Neural crest cell (in vitro differentiated cells): Measurements from ENCODE around the gene HOXB9. TPM values are rescaled to one million over a fixed set of nuclear protein-coding genes. Genes with fewer than 3 reads are reported as not detected.

ENCODE experiments used
- DNase-seq: peaks from one replicate; pipeline ENCODE4 v3.0.0; 2021; ENCODE audit warnings: low read depth, mixed read lengths, low spot score
- H3K27ac Mint-ChIP-seq: one replicate; pipeline ENCODE4 v1.8.0; 2021; ENCODE audit warnings: mild to moderate bottlenecking, mixed read lengths; ENCODE audit not compliant: unreplicated experiment
- H3K27me3 Mint-ChIP-seq: 2 replicates; pipeline ENCODE4 v1.8.0; 2021; ENCODE audit warnings: low read depth, mild to moderate bottlenecking, mixed read lengths
- H3K36me3 Mint-ChIP-seq: 2 replicates; pipeline ENCODE4 v1.8.0; 2021; ENCODE audit warnings: low read depth, mild to moderate bottlenecking, mixed read lengths
- H3K4me1 Mint-ChIP-seq: 2 replicates; pipeline ENCODE4 v1.8.0; 2021; ENCODE audit warnings: mixed read lengths
- H3K4me3 Mint-ChIP-seq: one replicate; pipeline ENCODE4 v1.8.0; 2021; ENCODE audit warnings: mild to moderate bottlenecking, mixed read lengths
- H3K9me3 Mint-ChIP-seq: 2 replicates; pipeline ENCODE4 v1.8.0; 2021; ENCODE audit warnings: mixed read lengths
- total RNA-seq: library from RNA; stranded (reverse); gene quantifications from 2 replicates; pipeline ENCODE4 v1.2.1, GENCODE V29; 2021
- TF ChIP-seq, protein P1 (sequence below): fragments of 200-600 bp; sonication (generic); conservative IDR thresholded peaks from 2 replicates; pipeline ENCODE4 v1.5.0; 2021; ENCODE audit warnings: antibody characterized with exemption, mild to moderate bottlenecking

The HOXB9 gene
- total RNA-seq, 1 donor from 2014 or later: 89.8 TPM

DNA sequence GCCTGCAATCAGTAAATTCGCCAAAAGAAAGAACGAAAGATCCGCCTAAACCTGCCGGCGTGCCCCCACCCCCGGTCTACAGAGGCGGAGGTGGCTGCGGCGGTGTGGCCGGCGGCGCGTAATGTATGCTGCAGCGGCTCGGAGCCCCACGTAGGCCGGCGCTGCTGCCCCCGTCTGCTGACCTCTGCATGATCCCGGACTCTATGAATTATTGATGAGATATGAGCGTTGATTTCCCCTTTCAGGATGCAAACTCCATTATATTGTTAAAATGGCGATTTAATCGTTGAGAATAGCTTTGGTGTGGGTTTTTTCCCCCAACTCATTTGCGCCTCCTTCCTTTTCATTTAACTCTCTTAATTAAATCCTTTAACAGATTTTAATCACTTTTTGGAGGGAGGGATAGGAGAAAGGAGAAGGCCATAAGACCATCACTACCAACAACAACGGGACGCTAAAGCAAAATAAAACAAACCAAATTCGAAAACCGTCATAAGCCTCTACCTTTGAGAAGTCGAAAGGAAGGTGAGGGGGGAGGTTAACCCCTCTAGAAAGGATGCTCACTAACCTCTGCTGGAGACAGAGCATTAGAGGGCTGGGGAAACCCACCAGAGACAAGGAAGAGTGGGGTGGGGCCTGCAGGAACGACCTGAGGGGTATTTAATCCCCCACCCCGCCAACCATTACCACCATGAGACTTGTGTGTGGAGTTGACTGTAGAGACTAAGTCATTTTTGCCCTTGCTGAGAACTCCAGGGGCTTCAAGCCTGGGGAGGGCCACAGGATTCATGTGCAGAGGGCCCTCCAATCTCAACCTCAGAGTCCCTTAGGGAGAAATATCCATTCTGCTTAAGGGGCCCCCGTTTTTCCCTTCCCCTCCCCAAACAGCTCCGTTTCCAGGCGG is 39.6 kb downstream of the HOXB9 start:
- no peak overlapping the region for H3K27ac Mint-ChIP-seq
- TF ChIP-seq, protein P1, sequence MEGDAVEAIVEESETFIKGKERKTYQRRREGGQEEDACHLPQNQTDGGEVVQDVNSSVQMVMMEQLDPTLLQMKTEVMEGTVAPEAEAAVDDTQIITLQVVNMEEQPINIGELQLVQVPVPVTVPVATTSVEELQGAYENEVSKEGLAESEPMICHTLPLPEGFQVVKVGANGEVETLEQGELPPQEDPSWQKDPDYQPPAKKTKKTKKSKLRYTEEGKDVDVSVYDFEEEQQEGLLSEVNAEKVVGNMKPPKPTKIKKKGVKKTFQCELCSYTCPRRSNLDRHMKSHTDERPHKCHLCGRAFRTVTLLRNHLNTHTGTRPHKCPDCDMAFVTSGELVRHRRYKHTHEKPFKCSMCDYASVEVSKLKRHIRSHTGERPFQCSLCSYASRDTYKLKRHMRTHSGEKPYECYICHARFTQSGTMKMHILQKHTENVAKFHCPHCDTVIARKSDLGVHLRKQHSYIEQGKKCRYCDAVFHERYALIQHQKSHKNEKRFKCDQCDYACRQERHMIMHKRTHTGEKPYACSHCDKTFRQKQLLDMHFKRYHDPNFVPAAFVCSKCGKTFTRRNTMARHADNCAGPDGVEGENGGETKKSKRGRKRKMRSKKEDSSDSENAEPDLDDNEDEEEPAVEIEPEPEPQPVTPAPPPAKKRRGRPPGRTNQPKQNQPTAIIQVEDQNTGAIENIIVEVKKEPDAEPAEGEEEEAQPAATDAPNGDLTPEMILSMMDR: no peak
- H3K9me3 Mint-ChIP-seq: no peaks in the 10 kb centered on the region
- H3K27me3 Mint-ChIP-seq: peaks cover 100% of the 10 kb centered on the region
- H3K4me1 Mint-ChIP-seq: peaks cover 22% of the 10 kb centered on the region
- peaks cover 9% of the 10 kb centered on the region for H3K36me3 Mint-ChIP-seq
- no peak for DNase-seq
- H3K4me3 Mint-ChIP-seq: peak overlapping the region; percentile 92

DNA sequence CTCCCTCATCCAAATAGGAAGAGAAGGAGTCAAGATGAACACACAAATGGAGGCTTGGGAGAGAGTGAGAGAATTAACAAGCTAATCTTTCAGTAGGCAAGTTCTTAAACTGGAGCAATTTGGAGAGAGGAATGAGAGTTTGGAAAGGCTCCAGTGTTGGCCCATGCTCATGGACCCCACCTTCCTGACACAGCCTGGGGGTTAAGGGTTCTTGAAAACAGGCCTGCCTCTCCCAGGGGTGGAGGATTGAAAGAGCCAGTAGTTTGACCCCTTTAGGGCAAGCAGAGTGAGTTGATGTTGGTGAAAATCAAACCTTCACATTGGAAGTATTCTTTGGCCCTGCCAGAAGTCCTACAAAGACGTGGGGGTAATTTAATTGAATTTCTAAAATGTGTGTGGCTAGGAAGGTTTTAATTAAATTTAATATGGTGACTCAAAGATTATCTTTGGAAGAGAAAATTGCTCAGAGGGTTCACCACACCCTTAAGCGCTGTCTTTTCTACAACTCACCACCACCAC is 41.9 kb downstream of the HOXB9 start:
- Mint-ChIP-seq H3K27me3 (peaks cover 100% of the 10 kb centered on the region), H3K9me3 (no peaks in the 10 kb centered on the region), H3K4me1 (peaks cover 35% of the 10 kb centered on the region), H3K4me3 (peak overlapping the region; percentile 56), H3K36me3 (peaks cover 7% of the 10 kb centered on the region), H3K27ac (no peak overlapping the region)
- DNase-seq: no peak
- TF ChIP-seq, protein P1: no peak

DNA sequence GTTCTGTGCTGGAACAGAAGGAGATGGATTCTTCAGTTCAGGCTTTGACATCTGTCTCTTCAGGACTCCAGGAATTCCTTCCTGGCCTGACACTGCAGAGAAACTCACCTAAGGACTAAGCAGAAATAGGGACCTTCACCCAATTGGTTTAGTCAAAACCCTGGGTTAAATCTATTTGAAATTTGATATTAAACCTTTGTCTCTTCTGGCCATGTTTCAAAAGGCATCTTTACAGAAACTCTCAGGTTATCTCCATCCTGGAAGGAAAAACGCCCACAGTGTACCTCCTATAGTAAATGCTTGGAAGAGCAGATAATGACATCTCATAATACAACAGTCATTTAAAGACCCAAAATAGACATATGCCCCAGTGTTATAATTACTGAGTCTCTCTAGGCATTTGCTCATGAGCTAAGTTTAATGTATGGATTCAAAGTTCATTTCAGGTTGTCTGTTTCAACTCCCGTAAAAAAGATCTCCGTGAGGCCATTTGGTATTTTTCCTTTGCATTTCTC is 42.4 kb downstream of the HOXB9 start:
- H3K9me3 Mint-ChIP-seq: no peaks in the 10 kb centered on the region
- H3K4me1 Mint-ChIP-seq: peaks cover 41% of the 10 kb centered on the region
- peak overlapping the region; percentile 56 for H3K4me3 Mint-ChIP-seq
- TF ChIP-seq, protein P1: no peak
- no peak overlapping the region for H3K27ac Mint-ChIP-seq
- no peak for DNase-seq
- peaks cover 7% of the 10 kb centered on the region for H3K36me3 Mint-ChIP-seq
- peaks cover 100% of the 10 kb centered on the region for H3K27me3 Mint-ChIP-seq

DNA sequence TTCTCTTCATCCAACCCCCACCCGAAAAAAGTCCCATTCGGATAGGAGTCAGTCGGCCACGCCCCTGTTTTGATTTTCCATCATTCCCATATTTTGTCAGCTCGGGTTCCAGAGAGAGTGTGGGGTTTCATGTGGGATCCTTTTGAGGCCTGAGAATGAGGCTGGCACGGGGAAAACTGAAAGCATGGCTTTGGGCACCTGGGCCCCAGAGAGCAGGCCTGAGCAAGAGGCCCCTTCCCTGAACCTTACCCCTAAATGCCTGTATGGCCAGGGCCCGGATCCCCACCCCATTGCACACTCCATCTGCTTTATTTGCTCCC is 43.4 kb downstream of the HOXB9 start:
- H3K9me3 Mint-ChIP-seq: no peaks in the 10 kb centered on the region
- no peak for DNase-seq
- peaks cover 42% of the 10 kb centered on the region for H3K4me1 Mint-ChIP-seq
- no peak overlapping the region for H3K27ac Mint-ChIP-seq
- H3K4me3 Mint-ChIP-seq: peak overlapping the region; percentile 56
- H3K36me3 Mint-ChIP-seq: peaks cover 7% of the 10 kb centered on the region
- H3K27me3 Mint-ChIP-seq: peaks cover 98% of the 10 kb centered on the region
- TF ChIP-seq, protein P1: no peak

DNA sequence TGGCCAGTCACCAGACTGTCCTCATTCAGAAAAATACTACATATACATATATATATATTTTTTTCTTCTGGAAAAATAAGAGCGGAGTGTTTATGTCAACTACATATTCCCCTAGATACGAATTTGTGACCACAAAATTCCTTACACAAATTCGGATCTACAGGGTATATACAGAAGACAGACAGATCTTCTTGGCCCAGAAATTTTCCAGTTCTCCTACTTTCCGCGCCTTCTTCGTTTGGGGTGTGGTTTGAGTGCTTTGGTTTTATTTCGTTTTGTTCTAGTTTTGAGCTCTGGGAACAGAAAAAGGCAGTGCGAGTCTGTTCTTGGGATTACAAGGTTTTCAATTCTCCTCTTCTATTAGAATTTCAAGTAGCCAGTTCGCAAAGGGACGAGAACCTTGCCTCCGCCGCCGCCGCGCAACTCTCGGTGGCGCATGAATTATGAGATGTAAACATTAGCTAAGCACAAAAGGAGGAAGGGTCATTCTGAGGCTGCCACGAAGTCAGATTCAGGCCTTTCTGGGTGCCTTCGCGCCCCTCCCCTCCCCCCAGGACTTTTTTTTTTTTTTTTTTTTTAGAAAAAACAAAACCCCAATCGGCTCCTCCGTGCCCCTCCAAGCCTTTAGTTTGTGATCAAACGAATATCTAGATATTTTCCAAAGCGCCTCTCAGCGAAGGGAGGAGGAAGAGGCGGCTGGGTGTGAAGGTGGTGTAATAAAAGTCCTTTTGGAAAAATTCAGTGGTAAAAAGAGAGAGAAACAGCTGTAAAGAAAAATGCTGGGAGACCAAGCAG is 46.2 kb downstream of the HOXB9 start:
- H3K9me3 Mint-ChIP-seq: no peaks in the 10 kb centered on the region
- H3K4me1 Mint-ChIP-seq: peaks cover 29% of the 10 kb centered on the region
- H3K27me3 Mint-ChIP-seq: peaks cover 82% of the 10 kb centered on the region
- no peak for DNase-seq
- H3K36me3 Mint-ChIP-seq: peaks cover 5% of the 10 kb centered on the region
- TF ChIP-seq, protein P1: no peak
- H3K4me3 Mint-ChIP-seq: peak overlapping the region; percentile 85
- H3K27ac Mint-ChIP-seq: no peak overlapping the region
